ENCODE measurements around the gene PDIA4.
"Not testable (repeated sequence)": the region's sequence is repeated elsewhere in the genome, so short reads cannot be mapped to it uniquely, and the experiment has no call there.

DNA sequence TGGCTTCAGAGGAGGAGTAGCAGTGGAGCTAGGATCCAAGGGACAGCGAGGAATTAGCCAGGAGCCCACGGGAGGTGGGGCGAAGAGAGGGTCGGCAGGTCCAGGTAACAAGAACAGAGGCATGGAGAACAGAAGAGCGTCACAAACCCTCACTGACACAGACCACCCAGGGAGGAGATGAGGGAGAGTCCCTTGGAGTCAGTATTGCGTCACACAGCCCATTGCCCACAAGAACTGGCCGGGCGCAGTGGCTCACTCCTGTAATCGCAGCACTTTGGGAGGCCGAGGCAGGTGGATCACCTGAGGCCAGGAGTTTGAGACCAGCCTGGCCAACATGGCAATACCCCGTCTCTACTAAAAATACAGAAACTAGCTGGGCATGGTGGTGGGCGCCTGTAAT is 15.6 kb downstream of the PDIA4 start:
- TF ChIP-seq, protein P1, sequence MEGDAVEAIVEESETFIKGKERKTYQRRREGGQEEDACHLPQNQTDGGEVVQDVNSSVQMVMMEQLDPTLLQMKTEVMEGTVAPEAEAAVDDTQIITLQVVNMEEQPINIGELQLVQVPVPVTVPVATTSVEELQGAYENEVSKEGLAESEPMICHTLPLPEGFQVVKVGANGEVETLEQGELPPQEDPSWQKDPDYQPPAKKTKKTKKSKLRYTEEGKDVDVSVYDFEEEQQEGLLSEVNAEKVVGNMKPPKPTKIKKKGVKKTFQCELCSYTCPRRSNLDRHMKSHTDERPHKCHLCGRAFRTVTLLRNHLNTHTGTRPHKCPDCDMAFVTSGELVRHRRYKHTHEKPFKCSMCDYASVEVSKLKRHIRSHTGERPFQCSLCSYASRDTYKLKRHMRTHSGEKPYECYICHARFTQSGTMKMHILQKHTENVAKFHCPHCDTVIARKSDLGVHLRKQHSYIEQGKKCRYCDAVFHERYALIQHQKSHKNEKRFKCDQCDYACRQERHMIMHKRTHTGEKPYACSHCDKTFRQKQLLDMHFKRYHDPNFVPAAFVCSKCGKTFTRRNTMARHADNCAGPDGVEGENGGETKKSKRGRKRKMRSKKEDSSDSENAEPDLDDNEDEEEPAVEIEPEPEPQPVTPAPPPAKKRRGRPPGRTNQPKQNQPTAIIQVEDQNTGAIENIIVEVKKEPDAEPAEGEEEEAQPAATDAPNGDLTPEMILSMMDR (IDR thresholded peaks at IDR 0.05): not testable (repeated sequence)
- TF ChIP-seq POLR2AphosphoS5 (IDR thresholded peaks at IDR 0.05; ENCODE audit: low read depth, low read length); SIN3A (IDR thresholded peaks at IDR 0.05; ENCODE audit: borderline replicate concordance, insufficient read depth, low read depth, low read length): not testable (repeated sequence)
- TF ChIP-seq, protein P2, sequence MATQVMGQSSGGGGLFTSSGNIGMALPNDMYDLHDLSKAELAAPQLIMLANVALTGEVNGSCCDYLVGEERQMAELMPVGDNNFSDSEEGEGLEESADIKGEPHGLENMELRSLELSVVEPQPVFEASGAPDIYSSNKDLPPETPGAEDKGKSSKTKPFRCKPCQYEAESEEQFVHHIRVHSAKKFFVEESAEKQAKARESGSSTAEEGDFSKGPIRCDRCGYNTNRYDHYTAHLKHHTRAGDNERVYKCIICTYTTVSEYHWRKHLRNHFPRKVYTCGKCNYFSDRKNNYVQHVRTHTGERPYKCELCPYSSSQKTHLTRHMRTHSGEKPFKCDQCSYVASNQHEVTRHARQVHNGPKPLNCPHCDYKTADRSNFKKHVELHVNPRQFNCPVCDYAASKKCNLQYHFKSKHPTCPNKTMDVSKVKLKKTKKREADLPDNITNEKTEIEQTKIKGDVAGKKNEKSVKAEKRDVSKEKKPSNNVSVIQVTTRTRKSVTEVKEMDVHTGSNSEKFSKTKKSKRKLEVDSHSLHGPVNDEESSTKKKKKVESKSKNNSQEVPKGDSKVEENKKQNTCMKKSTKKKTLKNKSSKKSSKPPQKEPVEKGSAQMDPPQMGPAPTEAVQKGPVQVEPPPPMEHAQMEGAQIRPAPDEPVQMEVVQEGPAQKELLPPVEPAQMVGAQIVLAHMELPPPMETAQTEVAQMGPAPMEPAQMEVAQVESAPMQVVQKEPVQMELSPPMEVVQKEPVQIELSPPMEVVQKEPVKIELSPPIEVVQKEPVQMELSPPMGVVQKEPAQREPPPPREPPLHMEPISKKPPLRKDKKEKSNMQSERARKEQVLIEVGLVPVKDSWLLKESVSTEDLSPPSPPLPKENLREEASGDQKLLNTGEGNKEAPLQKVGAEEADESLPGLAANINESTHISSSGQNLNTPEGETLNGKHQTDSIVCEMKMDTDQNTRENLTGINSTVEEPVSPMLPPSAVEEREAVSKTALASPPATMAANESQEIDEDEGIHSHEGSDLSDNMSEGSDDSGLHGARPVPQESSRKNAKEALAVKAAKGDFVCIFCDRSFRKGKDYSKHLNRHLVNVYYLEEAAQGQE (IDR thresholded peaks at IDR 0.05; ENCODE audit: insufficient read depth in 1 of 2, low read depth in 2 of 2, low read length in 1 of 2): not testable (repeated sequence)
